HG03025 (cell line): ENCODE results near the gene DPF1.

Experiments
- ATAC-seq: cut with Tn5 transposase; IDR thresholded peaks from one replicate; pipeline ENCODE4 v1.9.1; 2021; ENCODE audit warnings: mild to moderate bottlenecking, moderate library complexity; ENCODE audit not compliant: unreplicated experiment, low FRiP score

DPF1 gene

DNA sequence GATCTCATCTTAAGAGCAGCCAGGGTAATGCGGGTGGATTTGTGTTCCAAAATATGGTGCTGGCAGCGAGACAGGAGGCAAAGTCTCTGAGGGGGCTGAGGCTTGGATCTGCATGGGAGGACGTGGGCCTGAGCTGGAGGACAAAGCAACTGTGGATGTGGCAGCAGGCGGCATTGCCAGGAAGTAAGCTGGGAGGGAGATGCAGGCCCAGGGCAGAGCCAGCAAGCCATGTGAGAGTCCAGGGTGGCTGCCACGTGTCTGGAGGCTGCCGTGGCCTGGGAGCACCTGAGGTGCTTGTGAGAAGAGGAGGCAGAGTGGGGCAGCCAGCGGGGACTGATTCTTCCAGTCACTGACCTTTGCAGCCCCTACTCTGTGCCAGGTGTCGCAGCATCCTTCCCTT is 52.0 kb downstream of the DPF1 start:
- ATAC-seq: no peak

DNA sequence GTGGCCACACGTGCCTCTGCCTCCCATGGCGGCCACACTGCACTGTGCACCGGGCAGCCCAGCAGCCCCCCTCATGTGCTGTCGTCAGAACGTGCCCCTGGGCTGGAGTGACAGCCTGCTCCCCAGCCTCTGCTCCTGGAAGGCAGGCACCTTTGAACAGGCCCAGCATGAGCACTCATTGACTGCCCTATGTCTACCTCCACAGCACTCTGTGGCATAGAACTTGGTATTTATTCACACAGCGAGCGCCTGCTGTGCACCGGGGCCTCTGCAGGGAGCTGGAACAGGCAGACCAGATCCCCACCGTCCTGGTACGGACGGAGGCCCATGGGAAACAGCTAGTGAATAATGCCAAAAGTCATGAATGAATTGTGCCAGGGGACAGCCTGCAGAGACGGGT is 53.7 kb downstream of the DPF1 start:
- ATAC-seq: no peak

DNA sequence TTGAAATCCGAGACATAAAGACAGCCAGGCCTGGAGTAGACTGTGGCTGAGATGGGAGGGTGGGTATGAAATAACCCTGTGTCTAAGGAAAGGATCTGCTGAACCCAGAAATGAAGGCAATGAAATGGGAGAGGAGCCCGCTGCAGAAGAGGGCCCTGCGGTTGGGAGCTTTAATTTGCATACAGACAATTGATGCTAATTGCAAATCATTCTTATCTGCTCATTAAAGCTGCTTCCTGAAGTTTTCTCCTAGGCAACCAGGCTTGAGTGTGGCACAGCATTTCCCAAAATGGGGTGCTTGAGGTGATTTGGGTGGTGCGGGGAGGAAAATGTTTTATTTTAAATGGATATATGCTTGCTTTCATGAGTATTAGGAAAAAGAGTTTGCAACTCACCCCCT is 55.4 kb downstream of the DPF1 start:
- no peak for ATAC-seq

DNA sequence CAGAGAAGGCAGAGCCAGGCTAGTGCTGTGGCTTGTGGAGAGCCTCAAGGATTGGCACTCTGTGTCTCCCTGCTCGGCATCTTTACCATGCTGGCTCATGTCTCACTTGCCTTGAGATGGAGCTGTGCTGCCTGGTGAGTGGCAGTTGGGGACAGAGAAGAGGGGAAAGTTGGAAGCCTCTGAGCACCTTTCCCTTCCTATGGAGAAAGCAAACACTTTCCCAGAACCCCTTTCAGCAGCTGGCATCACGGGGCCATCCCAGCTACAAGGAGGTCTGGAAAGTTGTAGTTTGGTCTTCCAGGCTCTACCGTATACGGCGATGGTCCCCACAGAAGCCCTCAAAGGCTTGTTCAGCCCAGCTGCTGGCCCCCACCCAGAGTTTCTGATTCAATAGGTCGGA is 58.7 kb downstream of the DPF1 start:
- no peak for ATAC-seq

DNA sequence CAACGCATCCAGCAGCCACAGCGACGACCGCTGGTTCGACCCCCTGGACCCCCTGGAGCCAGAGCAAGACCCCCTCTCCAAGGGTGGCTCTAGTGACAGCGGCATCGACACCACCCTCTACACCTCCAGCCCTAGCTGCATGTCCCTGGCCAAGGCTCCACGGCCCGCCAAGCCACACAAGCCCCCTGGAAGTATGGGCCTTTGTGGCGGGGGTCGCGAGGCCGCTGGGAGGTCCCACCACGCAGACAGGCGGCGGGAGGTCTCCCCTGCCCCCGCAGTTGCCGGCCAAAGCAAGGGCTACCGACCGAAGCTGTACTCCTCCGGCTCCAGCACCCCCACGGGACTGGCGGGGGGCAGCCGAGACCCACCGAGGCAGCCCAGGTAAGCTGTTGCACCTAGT is 59.5 kb downstream of the DPF1 start:
- no peak for ATAC-seq

DNA sequence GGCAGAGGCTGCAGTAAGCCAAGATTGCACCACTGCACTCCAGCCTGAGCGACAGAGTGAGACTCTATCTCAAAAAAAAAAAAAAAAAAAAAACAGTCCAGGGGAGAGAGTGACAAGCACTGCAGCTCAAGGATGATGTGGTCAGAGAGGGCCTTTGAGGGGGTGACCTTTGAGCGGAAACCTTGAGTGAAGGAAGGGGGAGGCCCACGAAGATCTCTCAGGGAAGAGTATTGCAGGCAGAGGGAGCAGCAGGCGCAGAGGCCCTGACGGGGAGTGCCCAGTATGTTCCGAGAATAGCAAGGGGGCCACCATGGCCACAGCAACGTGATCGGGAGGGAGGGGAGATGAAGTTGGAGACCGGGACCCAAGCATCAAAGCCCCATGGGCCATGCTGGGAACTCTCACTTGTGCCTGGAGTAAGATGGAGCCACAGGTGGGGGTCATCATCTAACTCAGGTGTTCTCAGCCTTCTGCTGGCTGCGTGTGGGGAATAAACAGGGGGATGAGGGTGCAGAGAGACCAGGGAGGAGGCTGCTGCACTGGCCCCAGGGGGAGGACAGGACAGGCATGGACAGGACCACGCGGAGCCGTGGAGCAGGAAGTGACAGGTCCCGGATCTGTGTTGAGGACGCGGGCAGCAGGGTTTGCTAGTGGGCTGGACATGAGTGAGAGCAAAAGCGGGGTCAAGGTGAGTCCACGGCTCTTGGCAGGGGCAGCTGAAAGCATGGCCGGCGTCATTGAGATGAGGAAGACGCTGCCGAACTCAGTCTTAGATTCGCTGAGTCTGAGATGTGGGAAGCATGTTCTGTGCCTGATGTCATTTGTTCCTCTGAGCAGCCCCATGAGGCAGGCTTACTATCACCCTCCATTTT is 60.4 kb downstream of the DPF1 start:
- no peak for ATAC-seq

DNA sequence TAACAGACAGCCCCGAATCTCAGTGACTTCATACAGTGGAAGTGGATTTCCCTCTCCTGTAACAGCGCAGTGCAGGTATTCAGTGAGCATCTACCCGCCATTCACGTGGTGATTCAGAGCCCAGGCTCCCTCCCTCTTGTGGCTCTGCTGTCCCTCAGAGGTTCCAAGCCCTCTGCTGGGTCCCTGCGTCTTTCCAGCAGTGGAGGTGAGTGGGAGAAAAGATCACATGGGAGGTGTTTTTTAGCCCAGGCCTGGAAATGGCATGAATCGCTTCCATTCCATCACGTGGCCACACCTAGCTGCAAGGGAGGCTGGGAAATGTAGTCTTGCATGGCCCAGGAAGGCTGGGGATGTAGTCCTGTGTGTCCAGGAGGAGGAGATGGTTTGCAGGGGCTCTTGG is 61.4 kb downstream of the DPF1 start:
- no peak for ATAC-seq

DNA sequence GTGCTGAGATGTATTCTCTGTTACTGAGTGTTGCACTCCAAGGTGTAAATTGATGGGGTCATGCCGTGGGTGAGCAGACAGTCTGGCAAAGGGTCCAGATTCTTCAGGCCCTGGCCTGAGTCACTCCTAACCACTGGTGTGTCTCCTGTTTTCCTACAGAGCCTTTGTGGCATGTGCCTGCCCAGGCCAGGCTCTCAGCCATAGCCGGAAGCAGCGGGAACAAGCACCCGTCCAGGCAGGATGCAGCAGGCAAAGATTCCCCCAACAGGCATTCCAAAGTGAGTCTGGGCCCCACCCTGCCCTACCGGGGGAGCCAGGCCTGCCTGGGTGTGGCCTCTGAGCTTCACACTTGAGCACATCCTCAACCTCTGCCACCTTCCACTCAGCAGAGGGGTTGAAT is 61.9 kb downstream of the DPF1 start:
- ATAC-seq: no peak
